ENCODE measurements around the gene PSEN1.
"Not testable (repeated sequence)": the region's sequence is repeated elsewhere in the genome, so short reads cannot be mapped to it uniquely, and the experiment has no call there.

Gene PSEN1

GRCh38 chr14:73168274-73168673, 32.0 kb downstream of the PSEN1 start:
- no peak for DNase-seq

DNA sequence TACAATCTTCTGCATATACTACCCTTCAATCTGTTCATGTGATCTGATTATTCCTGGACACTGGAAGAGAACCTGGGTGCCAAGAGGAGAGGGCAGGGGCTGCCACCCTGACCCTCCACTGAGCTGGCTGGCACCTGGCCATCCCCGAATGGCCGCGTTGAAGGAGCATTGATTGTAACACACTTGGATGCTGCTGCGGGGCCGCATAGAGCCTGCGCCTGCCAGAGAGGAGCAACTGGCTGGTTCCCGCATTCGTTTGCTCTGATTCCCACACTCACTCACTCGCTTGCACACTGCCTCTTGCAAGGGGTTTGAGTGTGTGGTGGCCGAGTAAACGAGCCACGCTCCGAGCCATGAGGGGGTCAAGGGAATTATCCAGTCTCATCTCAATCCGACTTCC, 32.4 kb downstream of the PSEN1 start:
- DNase-seq, result no peak

DNA sequence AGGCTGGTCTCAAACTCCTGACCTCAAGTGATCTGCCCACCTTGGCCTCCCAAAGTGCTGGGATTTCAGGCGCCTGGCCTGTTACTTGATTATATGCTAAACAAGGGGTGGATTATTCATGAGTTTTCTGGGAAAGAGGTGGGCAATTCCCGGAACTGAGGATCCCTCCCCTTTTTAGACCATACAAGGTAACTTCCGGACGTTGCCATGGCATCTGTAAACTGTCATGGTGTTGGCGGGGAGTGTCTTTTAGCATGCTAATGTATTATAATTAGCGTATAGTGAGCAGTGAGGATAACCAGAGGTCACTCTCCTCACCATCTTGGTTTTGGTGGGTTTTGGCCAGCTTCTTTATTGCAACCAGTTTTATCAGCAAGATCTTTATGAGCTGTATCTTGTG, 33.5 kb downstream of the PSEN1 start:
- DNase-seq, result not testable (repeated sequence)

- DNase-seq, result no peak
Observed at GRCh38 chr14:73170686-73171085, 34.4 kb downstream of the PSEN1 start.

DNA sequence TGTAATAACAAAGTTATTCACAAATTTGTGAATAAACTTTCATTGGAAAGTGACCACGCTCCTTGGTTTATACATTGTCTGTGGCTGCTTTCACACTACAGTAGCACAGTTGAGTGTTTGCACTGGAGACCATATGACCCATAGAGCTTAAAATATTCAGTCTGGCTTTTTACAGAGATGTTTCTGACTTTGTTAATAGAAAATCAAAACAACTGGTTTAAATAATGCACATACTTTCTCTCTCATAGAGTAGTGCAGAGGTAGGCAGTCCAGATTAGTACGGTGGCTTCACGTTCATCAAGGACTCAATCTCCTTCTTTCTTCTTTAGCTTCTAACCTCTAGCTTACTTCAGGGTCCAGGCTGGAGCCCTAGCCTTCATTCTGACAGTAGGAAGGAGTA, 36.2 kb downstream of the PSEN1 start:
- no peak for DNase-seq

DNA sequence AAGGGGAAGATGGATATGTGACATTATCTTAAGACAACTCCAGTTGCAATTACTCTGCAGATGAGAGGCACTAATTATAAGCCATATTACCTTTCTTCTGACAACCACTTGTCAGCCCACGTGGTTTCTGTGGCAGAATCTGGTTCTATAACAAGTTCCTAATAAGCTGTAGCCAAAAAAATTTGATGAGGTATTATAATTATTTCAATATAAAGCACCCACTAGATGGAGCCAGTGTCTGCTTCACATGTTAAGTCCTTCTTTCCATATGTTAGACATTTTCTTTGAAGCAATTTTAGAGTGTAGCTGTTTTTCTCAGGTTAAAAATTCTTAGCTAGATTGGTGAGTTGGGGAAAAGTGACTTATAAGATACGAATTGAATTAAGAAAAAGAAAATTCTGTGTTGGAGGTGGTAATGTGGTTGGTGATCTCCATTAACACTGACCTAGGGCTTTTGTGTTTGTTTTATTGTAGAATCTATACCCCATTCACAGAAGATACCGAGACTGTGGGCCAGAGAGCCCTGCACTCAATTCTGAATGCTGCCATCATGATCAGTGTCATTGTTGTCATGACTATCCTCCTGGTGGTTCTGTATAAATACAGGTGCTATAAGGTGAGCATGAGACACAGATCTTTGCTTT, 36.9 kb downstream of the PSEN1 start:
- no peak for DNase-seq

DNA sequence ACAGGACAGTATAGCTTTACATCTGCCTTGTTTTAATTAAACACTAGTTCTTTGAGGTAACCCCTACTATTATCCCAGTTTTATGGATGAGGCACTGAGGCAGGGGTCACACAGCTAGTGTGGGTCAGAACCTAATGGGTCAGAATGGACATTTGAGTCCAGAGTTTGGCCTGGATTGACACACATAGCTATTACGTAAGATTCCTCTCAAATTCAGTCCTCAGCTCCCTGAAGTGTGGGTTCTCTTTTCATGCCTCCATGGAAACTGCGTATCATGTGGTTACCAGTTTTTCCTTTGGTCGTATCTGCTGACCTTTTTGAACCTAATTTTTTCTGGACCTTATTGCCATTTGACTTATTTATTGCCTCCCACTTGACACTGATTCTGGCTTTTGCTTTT, 40.4 kb downstream of the PSEN1 start:
- no peak for DNase-seq

- DNase-seq, result no peak
Observed at GRCh38 chr14:73180385-73180805, 44.1 kb downstream of the PSEN1 start.

- not testable (repeated sequence) for DNase-seq
Observed at GRCh38 chr14:73180969-73181368, 44.7 kb downstream of the PSEN1 start.

DNA sequence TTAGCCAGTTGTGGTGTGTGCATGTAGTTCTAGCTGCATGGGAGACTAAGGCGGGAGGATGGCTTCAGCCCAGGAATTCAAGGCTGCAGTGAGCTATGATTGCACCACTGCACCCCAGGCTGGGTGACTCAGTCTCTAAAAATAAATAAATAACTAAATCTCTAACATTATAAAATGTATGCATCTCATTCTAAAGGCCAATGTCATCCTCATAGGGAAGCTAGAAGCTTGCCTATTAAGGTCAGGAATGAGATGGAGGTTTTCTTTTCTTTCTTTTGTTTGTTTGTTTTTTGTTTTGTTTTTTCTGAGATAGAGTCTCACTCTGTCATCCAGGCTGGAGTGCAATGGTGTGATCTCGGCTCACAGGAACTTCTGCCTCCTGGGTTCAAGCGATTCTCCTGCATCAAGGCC, 52.2 kb downstream of the PSEN1 start:
- no peak for DNase-seq

DNA sequence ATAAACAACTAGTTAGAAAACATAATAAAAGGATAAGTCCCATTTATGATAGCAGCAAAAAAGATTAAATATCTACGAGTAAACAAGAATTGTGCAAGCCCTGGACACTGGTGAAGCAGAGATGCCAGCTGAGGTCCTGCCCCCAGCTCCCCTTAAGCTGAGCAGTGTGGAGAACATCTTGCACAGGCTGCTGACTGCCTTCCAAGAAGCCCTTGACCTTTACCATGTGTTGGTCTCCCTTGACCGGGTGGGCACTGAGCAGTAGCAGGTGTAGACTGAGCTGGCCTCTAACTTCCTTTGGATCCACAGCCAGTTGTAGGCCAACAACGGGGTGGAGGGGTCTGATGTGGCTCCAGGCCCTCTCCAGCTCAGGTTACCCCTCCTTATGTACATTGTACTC, 53.3 kb downstream of the PSEN1 start:
- DNase-seq, result no peak

GRCh38 chr14:73191441-73191840, 55.1 kb downstream of the PSEN1 start:
- DNase-seq, result no peak

DNA sequence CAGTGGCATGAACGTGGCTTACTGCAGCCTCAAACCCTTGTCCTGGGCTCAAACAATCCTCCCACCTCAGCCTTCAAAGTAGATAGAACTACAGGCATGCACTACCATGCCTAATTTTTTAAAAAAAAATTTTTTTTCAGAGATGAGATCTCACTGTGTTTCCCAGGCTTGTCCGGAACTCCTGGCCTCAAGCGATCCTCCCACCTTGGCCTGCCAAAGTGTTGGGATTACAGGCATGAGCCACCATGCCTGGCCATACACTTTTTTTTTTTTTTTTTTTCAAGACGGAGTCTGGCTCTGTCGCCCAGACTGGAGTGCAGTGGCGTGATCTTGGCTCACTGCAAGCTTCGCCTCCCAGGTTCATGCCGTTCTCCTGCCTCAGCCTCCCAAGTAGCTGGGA, 58.0 kb downstream of the PSEN1 start:
- DNase-seq, result not testable (repeated sequence)

GRCh38 chr14:73198253-73198652, 61.9 kb downstream of the PSEN1 start:
- no peak for DNase-seq

- DNase-seq, result no peak
Observed at GRCh38 chr14:73203527-73203926, 67.2 kb downstream of the PSEN1 start.

- no peak for DNase-seq
Observed at GRCh38 chr14:73207615-73208014, 71.3 kb downstream of the PSEN1 start.

GRCh38 chr14:73208390-73208789, 72.1 kb downstream of the PSEN1 start:
- DNase-seq, result no peak

- DNase-seq, result no peak
Observed at GRCh38 chr14:73208846-73209245, 72.5 kb downstream of the PSEN1 start.

- no peak for DNase-seq
Observed at GRCh38 chr14:73209953-73210352, 73.6 kb downstream of the PSEN1 start.

DNA sequence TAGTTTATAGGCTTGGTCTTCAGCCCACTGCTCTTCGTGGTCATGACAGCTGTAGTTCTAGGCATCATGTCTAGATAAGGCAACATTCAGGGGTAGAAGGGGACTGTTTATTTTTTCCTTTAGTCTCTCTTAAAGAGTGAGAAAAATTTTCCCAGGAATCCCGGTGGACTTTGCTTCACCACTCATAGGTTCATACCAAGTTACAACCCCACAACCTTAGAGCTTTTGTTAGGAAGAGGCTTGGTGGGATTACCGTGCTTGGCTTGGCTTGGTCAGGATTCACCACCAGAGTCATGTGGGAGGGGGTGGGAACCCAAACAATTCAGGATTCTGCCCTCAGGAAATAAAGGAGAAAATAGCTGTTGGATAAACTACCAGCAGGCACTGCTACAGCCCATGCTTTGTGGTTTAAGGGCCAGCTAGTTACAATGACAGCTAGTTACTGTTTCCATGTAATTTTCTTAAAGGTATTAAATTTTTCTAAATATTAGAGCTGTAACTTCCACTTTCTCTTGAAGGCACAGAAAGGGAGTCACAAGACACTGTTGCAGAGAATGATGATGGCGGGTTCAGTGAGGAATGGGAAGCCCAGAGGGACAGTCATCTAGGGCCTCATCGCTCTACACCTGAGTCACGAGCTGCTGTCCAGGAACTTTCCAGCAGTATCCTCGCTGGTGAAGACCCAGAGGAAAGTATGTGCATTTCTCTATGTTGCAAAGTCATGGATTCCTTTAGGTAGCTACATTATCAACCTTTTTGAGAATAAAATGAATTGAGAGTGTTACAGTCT, 75.1 kb downstream of the PSEN1 start:
- no peak for DNase-seq

GRCh38 chr14:73216030-73216429, 79.7 kb downstream of the PSEN1 start:
- DNase-seq, result no peak

DNA sequence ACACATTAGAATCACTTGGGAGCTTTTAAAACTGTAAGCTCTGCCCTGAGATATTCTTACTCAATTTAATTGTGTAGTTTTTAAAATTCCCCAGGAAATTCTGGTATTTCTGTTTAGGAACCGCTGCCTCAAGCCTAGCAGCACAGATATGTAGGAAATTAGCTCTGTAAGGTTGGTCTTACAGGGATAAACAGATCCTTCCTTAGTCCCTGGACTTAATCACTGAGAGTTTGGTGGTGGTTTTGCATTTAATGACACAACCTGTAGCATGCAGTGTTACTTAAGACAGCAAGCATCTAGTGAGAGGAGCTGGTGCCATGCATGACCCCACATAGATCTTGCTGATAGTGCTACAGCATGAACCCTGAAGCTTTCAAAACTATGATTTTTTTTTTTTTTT, 81.1 kb downstream of the PSEN1 start:
- no peak for DNase-seq

- no peak for DNase-seq
Observed at GRCh38 chr14:73220061-73220460, 83.8 kb downstream of the PSEN1 start.

DNA sequence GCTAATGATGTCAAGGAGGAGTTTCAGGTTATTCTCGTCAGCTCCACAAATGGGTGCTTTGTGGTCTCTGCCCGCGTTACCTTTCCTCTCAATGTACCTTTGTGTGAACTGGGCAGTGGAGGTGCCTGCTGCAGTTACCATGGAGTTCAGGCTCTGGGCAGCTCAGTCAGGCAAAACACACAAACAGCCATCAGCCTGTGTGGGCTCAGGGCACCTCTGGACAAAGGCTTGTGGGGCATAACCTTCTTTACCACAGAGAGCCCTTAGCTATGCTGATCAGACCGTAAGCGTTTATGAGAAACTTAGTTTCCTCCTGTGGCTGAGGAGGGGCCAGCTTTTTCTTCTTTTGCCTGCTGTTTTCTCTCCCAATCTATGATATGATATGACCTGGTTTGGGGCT, 84.3 kb downstream of the PSEN1 start:
- no peak for DNase-seq

DNA sequence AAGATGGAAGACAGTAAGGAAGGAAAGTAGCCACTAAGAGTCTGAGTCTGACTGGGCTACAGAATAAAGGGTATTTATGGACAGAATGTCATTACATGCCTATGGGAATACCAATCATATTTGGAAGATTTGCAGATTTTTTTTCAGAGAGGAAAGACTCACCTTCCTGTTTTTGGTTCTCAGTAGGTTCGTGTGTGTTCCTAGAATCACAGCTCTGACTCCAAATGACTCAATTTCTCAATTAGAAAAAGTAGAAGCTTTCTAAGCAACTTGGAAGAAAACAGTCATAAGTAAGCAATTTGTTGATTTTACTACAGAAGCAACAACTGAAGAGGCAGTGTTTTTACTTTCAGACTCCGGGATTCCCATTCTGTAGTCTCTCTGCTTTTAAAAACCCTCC, 85.6 kb downstream of the PSEN1 start:
- DNase-seq, result no peak
